Panc1 (cell line): ENCODE results near the gene HADHB. TPM values are rescaled to one million over a fixed set of nuclear protein-coding genes. Genes with fewer than 3 reads are reported as not detected.

Experiments used
- ATAC-seq: fragments of 200-7000 bp; cut with Tn5 transposase; 2 replicates; pipeline ENCODE4 v1.9.1; 2020; ENCODE audit warnings: mild to moderate bottlenecking, moderate library complexity
- BruUV-seq: library from RNA; stranded (reverse); fragments of 400-500 nt; replicated peaks from 2 replicates; lab custom pipeline; 2021; lab: Mats Ljungman, UMichigan
- CTCF ChIA-PET: fragments of 300-600 bp; sonication (Branson Sonifier 250); formaldehyde crosslinking; loops from one replicate; lab custom pipeline; 2022; ENCODE audit warnings: antibody characterized with exemption; lab: Charles Lee
- POLR2A ChIA-PET: fragments of 300-600 bp; sonication (Branson Sonifier 250); formaldehyde crosslinking; loops from one replicate; lab custom pipeline; 2022; ENCODE audit warnings: antibody characterized with exemption; lab: Charles Lee
- DNase-seq: peaks from one replicate; pipeline ENCODE4 v3.0.0-alpha.2; 2010; ENCODE audit warnings: low read depth, low spot score
- H3K27ac ChIP-seq: 2 replicates; pipeline ENCODE4 v1.5.1; 2011; ENCODE audit warnings: mild to moderate bottlenecking, low read length, inconsistent platforms
- H3K27me3 ChIP-seq: fragments of 200-500 bp; sonication (Bioruptor generic); 2 replicates; pipeline ENCODE4 v1.6.0; 2014; ENCODE audit warnings: low read length, inconsistent platforms; ENCODE audit not compliant: control insufficient read depth, insufficient read depth
- H3K36me3 ChIP-seq: fragments of 200-500 bp; sonication (Bioruptor generic); 2 replicates; pipeline ENCODE4 v1.5.1; 2014; ENCODE audit warnings: inconsistent platforms, mild to moderate bottlenecking, low read length, moderate library complexity; ENCODE audit not compliant: control insufficient read depth, insufficient read depth
- H3K4me1 ChIP-seq: 2 replicates; pipeline ENCODE4 v1.5.1; 2011; ENCODE audit warnings: inconsistent platforms, mild to moderate bottlenecking, low read length, moderate library complexity; ENCODE audit not compliant: control insufficient read depth, insufficient read depth
- H3K4me3 ChIP-seq, 2 experiments: 2 replicates each; pipeline ENCODE4 v1.5.1; 2011 to 2012; ENCODE audit warnings: low read depth in 2 of 2, low read length in 2 of 2, mild to moderate bottlenecking in 2 of 2, inconsistent platforms in 1 of 2, moderate library complexity in 1 of 2
- H3K9me3 ChIP-seq: fragments of 200-500 bp; sonication (Bioruptor generic); 2 replicates; pipeline ENCODE4 v1.5.1; 2014; ENCODE audit warnings: low read depth, mild to moderate bottlenecking, inconsistent platforms, low read length, moderate library complexity; ENCODE audit not compliant: control insufficient read depth, insufficient read depth
- CTCF ChIP-seq: fragments of 450-650 bp; IDR thresholded peaks from 2 replicates; pipeline ENCODE4 v1.5.1; 2017; ENCODE audit warnings: mild to moderate bottlenecking
- POLR2AphosphoS5 ChIP-seq: IDR thresholded peaks from 2 replicates; pipeline ENCODE4 v1.6.1; 2012; ENCODE audit warnings: mild to moderate bottlenecking, low read depth, low read length, moderate library complexity
- REST ChIP-seq, 2 experiments: IDR thresholded peaks; 2 replicates each; pipeline ENCODE4 v1.6.1; 2011 to 2012; ENCODE audit warnings: low read depth in 2 of 2, control low read depth in 1 of 2, low read length in 1 of 2, mild to moderate bottlenecking in 1 of 2, moderate library complexity in 1 of 2; ENCODE audit not compliant: insufficient read depth in 1 of 2
- SIN3A ChIP-seq: IDR thresholded peaks from 2 replicates; pipeline ENCODE4 v1.6.1; 2012; ENCODE audit warnings: low read depth, mild to moderate bottlenecking, low read length, moderate library complexity, borderline replicate concordance; ENCODE audit not compliant: insufficient read depth
- TCF7L2 ChIP-seq: IDR thresholded peaks from 2 replicates; pipeline ENCODE4 v1.6.1; 2011; ENCODE audit warnings: mild to moderate bottlenecking, low read depth, low read length, inconsistent platforms
- in situ Hi-C: cut with HindIII; loops from 2 replicates; pipeline ENCODE4 v1.10.0; 2016; ENCODE audit warnings: low sequenced_read_pairs, low pct_unique_long_range_greater_than_20kb
- intact Hi-C: fragments of 100-400 bp; cut with micrococcal nuclease; formaldehyde crosslinking; loops from one replicate; pipeline ENCODE4 v1.10.0; 2022; ENCODE audit not compliant: unreplicated experiment
- total RNA-seq: library from RNA; stranded (reverse); gene quantifications from one replicate; pipeline ENCODE4 v1.2.1, GENCODE V29; 2021; ENCODE audit not compliant: unreplicated experiment

HADHB gene
- total RNA-seq, 1 experiment from 2014 or later, result 106 TPM

- Histone ChIP-seq H3K27me3 (no peaks in the 10 kb centered on the region), H3K27ac (no peak overlapping the region), H3K36me3 (peaks cover 50% of the 10 kb centered on the region), H3K4me1 (no peaks in the 10 kb centered on the region), H3K4me3 (no peak overlapping the region), H3K9me3 (no peaks in the 10 kb centered on the region)
- TF ChIP-seq SIN3A, result no peak
- TF ChIP-seq REST (IDR thresholded peaks at IDR 0.05; ENCODE audit: insufficient read depth in 1 of 2, low read depth in 2 of 2, low read length in 1 of 2), result no peak
- no peak for TF ChIP-seq TCF7L2
- TF ChIP-seq POLR2AphosphoS5, result no peak
- TF ChIP-seq CTCF, result no peak
- no TSS peak for BruUV-seq
- POLR2A ChIA-PET, result interaction anchor here (0.9 kb wide), 1 partner anchor 134 kb away, joined by 3 read pairs; no protein-coding TSS in a partner anchor
- no peak for ATAC-seq
- in situ Hi-C loops (no loop called here), intact Hi-C loops (no loop called here)
- no peak for DNase-seq
- CTCF ChIA-PET, result no interaction called here
Observed at GRCh38 chr2:26212011-26212410, 32.7 kb upstream of the HADHB start.

- Histone ChIP-seq H3K9me3 (no peaks in the 10 kb centered on the region), H3K36me3 (peaks cover 36% of the 10 kb centered on the region), H3K27me3 (no peaks in the 10 kb centered on the region), H3K4me1 (no peaks in the 10 kb centered on the region), H3K4me3 (no peak overlapping the region), H3K27ac (no peak overlapping the region)
- intact Hi-C loops (no loop called here), in situ Hi-C loops (no loop called here)
- no peak for DNase-seq
- BruUV-seq, result no TSS peak
- no peak for TF ChIP-seq CTCF
- no peak for TF ChIP-seq SIN3A
- no peak for TF ChIP-seq TCF7L2
- no peak for TF ChIP-seq POLR2AphosphoS5
- no peak for TF ChIP-seq REST (IDR thresholded peaks at IDR 0.05; ENCODE audit: insufficient read depth in 1 of 2, low read depth in 2 of 2, low read length in 1 of 2)
- no peak for ATAC-seq
- ChIA-PET POLR2A (no interaction called here), CTCF (interaction anchor here (0.5 kb wide), 1 partner anchor 220 kb away, joined by 4 read pairs; no protein-coding TSS in a partner anchor)
Observed at GRCh38 chr2:26214759-26215158, 30.0 kb upstream of the HADHB start.
